T-helper 1 cell (primary cell): Measurements from ENCODE around the gene PPARG.
"Not testable (repeated sequence)": the region's sequence is repeated elsewhere in the genome, so short reads cannot be mapped to it uniquely, and the experiment has no call there.

ENCODE experiments used
- DNase-seq, 5 donors: peaks; one replicate each; pipeline ENCODE4 v3.0.0-alpha.2; 2012 to 2020

Gene PPARG

DNA sequence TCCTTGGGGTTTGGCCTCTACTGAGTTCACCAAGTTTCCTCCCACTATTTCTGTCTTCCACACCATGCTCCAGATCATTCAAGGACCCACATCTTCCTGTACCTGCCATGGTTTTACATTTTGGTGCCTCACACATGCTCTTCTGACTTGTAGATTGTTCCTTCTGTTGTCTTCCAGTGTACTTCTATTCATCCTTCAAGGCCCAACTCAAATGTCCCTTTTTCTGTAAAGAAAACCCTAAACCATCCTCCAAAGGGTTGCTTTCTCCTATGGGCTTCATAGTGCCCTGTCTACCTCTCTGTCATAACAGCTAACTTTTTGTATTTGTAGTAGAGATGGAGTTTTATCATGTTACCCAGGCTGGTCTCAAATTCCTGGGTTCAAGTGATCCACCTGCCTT is 175.3 kb downstream of the PPARG start:
- no peak for DNase-seq

DNA sequence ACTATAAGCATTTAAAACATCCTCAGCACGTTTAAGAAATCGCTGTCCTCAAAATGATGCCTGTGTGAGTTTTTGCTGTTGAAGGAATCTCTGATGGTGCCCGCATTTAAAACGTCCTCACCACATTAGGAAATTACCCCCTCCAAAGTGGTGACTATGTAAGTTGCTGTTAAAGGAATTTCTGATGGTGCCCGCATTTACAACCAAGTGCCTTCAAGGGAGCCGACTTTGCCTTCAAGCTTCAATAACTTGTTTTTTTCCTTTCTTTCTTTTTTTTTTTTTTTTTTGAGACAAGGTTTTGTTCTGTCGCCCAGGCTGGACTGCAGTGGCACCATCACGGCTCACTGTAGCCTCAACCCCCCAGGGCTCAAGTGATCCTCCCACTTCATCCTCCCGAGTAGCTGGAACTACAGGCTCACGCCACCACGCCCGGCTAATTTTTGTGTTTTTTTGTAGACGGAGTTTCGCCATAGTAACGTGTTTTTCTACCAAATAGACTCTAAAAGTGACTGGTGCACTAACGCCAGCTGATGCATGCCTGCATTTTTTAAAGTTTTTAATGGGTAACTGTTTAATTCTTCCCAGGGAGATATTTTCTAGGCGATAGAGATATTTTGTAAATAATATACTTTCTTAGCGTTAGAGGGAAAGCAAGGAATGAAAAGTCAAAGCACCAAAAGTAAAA is 176.4 kb downstream of the PPARG start:
- no peak for DNase-seq

DNA sequence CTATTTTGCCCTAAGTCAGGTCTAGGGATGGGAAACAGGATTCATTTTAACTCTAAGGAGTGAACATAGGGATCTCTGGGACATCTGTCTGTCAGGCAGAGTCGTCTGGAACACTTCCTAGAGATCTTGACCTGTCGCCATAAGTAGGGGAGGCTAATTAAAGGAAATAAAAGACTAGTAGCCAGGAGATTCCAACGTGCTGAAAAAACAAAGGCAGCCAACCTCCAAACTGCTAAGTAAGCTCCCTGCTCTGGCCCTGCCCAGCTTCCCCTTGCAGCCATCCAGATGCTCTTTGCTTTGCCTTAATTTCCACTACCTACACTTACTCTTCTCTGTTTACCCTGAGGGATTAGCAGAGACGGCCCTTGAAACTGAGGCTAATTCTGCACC is 177.0 kb downstream of the PPARG start:
- DNase-seq = no peak

DNA sequence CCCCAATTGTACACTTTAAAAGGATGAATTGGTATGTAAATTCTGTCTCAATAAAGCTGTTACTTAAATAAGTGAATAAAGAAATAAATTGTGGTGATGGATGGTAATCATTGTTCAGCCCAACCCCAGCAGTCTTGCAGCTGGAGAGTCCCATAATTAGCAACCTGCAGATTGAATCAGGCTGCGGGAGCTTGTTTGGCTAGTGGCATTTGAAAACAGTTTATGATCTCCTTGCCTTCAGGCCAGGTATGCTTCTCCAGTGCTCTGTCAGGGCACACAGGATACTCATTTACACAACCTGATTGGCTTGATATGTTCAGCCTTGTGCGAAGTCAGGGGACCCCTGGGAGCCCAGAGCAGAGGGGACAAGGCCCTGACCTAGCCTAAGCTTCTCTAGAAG is 178.9 kb downstream of the PPARG start:
- no peak for DNase-seq

DNA sequence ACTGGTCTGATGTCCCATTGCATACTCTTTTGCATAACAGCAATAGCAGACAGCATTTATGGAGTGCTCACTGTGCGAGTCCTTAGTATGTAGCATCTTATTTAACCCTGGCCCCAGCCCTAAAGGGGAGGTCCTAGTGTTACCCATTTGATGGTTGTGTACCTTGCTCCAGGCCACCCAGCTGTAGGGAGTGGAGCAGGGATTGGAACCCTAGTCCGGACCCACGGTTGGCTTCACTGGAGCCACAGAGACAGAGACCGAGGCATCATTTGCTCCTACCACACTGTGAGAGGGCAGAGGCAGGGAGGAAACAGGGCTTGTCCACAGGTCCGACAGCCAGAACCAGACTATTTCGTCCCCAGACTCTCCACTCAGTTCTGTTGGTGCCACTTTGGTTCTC is 179.4 kb downstream of the PPARG start:
- no peak for DNase-seq

DNA sequence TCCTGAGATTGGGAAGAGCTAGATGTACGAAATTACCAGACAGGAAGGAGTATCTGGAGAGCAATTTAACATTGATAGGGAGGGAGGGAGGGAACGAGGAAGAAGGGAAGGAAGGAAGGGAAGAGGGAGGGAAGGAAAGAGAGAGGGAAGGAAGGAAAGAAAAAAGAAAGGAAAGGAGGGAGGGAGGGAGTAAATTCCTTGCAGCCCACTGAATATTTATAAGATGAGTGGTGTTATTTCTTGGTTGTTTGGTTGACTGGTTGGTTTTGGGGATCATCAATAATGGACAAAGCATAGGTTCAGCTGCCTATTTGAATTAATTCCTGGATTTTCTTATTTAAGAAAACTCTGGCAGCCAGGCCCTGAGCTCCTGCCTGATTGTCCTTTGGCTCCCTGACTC is 179.9 kb downstream of the PPARG start:
- DNase-seq = no peak

DNA sequence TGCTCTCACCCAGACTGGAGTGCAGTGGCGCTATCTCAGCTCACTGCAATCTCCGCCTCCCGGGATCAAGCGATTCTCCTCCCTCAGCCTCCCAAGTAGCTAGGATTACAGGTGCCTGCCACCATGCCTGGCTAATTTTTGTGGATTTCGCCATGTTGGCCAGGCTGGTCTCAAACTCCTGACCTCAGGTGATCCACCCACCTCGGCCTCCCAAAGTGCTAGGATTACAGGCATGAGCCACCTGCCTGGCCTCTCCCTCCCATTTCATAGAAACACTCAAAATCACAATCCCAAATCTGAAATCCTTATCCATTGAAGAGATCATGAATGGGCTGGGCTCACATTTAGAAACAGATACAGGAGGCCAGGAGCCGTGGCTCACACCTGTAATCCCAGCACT is 180.4 kb downstream of the PPARG start:
- not testable (repeated sequence) for DNase-seq

DNA sequence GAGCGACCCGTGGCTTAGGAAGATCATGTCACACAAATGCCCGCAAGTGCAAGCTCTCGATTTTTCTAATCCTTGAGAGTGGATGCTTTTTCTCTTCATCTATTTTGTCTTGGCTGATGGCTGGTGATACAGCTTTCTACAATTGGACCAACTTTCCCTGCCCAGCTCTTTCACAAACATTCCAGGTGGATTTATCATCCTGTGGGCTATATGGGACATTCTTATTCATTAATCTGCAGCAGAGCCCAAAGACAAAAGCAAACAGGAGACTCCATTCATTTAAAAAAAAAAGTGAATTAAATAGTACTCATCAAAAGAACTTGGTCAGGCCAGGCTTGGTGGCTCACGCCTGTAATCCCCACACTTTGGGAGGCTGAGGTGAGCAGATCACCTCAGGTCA is 181.2 kb downstream of the PPARG start:
- no peak for DNase-seq

DNA sequence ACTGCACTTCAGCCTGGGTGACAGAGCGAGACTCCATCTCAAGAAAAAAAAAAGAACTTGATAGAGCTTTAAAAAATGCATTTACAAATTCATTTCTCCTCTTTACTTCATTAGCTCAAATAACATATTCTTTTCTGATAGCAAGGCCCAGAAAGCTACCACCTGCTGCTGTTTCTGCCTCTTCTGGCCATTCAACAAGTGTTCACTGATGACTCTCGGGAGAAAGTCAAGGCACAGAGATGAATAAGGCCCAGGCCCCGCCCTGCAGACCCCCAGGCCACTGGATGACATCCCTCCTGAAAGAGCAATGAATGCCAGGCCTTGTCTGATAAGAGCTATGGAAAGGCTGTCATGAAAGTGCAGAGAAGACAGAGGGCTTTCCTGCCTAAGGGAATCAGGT is 181.8 kb downstream of the PPARG start:
- DNase-seq = no peak

DNA sequence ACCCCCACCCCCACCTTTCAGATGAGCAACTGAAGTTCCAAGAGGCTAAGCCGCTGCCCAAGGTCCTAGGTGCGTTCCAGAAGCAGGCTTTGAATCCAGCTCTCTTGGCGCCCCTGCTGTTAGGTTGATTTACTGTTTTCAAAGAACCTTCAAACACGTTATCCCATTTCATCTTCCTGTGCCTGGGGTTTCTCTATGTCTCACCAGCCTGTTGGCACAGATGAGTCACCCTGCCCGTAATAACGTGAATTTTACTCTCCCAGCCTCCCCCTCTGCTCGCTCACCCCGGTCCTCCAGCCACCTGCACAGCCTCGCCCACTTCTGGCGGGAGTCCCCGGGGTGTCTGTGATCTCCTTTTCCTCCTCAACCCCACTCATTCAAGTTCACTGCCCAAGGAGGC is 182.4 kb downstream of the PPARG start:
- peak in 1 of 5 donors; percentile 92 for DNase-seq

DNA sequence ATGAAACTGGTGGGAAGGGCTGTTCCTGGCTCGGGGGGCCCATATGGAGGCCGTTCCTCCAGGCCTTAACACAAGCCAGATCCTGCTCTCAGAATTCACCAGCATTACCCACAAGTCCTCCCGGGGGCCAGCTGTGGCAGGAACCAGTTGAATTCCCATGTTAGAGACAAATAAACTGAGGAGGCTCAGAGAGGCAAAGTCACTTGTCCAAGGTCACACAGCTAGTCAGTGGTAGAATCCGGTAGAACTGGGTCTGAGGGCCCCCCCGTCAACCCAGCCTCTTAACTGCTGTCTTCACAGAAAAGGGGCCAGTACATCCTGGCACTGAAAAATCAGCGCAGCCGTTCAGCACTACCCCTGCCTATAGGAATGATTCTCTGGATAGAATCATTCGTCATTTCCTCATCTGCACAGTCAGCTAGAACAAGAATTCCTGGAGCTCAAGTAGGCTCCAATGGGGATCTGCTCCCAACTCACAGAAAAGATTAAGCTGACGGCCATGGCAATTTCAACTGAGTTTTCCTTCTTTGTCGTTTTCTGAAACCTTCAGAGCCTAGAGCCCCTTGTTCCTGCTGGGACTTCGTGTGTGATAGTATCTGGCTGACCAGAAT is 183.2 kb downstream of the PPARG start:
- peak in 1 of 5 donors; percentile 30 for DNase-seq

DNA sequence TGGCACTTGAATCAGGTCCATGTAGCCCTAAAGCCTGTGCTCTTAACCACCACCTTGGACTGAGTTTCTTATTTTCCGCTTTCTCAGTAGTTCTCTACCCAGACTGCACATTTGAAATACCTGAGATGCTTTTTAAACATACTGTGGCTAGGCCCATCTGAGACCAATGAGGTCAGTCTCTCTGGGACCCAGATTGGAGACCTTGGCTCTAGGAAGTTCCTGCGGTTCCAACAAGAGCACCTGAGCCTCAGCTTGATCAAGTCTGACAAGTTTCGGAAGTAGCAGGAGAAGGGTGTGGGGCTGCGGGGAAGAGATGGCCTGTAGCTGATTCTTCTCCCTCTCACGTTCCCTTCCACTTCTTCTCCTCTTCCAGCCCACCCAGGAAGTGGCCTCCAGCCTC is 183.9 kb downstream of the PPARG start:
- DNase-seq = no peak

DNA sequence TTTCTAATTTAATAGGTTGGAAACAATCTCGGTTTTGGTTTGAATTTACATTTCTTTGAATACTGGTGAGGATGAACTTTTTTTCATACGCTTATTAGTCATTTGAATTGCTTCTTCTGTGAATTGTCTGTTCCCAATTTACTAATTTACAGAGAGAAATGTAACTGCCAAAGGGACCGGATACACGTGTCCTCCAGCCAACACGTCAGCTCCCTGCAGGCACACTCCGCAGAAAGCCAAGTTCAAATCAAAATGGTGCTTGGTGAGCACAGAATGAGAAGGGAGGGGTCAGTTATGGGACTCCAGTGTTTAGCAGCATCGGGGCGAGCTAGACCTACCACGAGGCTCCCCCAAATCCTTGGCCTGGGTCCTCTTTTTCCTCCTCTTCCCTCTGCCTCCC is 184.6 kb downstream of the PPARG start:
- DNase-seq = peak in 1 of 5 donors; percentile 84

DNA sequence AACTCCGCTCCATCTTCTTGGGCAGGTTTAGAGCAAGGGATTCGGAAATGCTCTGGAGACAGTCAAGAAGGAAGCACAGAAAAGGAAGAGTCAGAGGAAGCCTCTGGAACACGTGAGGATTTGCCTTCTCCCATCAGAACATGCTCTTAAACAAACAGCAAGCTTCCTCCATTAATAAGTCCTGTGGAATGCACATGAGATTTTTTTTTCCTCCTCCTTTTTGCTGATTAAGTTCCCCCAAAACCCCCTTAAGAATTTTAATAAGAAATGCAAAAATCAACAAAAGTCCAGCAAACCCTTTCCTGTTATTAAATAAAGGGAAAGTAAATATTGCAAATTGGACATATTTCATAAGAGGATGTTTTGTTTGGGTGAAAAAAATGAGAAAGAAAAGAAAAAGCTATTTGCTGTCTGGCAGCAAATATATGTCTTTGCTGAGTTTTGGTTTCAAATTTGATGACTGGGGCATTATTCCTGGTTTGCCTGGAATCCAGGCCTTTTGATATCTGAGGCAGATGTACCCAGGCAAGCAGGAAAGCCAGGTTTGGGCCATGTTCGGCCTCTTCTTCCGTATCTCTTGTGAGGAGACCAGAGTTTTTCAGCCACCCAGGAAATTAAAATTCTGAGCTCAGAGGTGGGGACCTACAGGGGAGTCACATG is 187.5 kb downstream of the PPARG start:
- no peak for DNase-seq

DNA sequence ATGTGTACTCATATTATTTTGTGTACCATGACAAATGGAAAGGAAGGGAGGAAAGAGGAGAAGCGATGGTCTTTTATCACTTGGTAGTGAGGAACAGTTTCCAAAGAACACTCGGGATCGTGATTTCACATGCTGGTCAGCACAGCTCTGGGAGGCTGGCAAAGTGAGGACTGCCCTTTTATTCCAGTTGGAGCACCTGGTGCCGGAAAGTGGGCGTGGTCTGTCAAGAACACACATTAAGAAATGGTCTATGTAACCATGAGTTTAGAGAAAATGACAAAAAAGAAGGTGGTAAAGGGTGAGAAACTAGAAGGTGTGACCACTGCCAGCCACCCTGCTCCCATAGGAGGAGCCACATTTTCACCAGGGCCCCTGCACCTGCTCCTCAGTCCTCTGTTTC is 188.4 kb downstream of the PPARG start:
- DNase-seq = no peak

DNA sequence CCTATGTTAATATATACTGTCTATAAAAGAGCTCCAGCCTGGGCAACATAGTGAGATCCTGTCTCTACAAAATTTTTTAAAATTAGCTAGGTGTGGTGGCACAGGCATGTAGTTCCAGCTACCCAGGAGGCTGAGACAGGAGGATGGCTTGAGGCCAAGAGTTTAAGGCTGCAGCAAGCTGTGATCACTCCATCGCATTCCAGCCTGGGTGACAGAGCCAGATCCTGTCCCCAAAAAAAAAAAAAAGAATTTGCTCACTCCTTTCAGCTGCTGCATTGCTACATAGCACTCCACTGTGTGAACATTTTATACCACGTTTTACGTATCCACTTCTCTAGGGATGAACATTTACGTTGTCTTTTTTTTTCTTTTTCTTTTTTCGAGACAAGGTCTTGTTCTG is 189.5 kb downstream of the PPARG start:
- no peak for DNase-seq

DNA sequence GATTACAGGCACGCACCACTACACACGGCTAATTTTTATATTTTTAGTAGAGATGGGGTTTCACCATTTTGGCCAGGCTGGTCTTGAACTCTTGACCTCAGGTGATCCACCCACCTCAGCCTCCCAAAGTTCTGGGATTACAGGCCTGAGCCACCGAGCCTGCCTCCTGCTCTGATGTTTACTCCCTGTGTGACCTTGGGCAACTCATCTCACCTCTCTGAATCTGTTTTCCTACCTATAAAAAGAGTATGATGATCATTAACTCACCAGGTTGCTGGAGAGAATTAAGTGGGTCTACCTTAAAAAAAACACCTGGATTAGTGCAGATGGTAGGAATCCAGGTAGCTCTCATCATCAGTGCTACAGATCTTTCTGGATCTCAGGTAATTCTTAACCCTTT is 190.3 kb downstream of the PPARG start:
- not testable (repeated sequence) for DNase-seq

DNA sequence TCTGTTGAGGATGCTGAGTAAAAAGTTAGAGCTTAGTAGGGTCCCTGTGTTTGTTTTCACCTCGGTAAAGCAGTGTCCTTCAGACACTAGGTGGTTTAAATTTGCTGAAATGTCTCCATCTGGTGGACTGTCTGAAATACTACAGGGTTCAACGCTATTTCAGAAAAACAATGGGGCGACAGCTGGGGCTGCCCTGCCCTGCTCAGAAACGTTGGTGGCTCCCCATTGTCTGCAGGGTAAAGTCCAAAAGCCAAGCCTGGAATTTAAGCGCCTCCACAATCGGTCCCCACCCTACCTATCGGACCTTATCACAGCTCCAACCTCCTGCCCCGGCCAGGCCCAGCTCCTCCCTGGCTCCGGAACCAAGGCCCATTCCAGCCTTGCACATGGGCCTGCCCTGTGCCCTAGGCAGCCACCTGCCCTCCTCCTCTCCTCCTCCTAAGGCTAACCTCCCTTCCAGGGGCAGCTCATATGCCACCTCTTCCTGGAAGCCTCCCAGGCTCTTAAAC is 191.1 kb downstream of the PPARG start:
- DNase-seq = peak in 2 of 5 donors; percentile 11 to 68

DNA sequence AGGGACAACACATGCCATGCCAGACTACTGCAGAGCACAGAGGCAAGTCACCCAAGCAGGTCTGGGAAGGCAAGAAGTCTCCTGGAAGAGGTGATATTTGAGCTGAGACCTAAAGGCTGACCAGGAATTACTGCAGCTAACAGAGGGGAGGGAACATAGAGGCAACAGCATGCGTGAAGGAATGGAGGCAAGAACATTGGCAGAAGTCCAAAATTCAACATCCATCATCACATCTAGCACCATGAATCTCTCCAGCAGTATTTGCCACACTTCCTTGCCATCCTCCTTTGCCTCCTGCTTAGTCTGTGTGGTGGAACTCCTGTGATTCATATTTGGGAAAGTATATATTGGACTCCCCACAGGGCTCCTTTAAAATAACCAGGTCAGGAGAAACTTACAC is 194.5 kb downstream of the PPARG start:
- DNase-seq = no peak

DNA sequence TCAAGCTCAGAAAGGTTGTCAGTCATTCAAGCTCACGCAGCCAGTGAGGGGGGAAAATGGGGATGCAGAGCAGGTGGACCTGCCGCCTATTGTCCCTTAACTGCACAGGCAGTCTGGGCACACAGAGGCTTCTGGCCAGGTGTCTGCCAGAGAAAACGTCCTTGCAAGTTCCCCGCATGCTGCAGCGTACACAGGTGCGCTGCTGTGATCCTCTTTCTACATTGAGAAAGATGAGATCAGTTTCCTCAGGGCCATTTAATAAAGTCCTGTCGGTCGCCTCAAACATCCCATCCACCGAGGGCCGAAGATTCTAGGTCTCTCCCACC is 195.0 kb downstream of the PPARG start:
- DNase-seq = no peak
